ENCODE data around the gene PSMB8. TPM values are rescaled to one million over a fixed set of nuclear protein-coding genes. Genes with fewer than 3 reads are reported as not detected.

The PSMB8 gene
- total and polyA plus RNA-seq, 7 donors: 34.3 to 305 (median 45.7) TPM

DNA sequence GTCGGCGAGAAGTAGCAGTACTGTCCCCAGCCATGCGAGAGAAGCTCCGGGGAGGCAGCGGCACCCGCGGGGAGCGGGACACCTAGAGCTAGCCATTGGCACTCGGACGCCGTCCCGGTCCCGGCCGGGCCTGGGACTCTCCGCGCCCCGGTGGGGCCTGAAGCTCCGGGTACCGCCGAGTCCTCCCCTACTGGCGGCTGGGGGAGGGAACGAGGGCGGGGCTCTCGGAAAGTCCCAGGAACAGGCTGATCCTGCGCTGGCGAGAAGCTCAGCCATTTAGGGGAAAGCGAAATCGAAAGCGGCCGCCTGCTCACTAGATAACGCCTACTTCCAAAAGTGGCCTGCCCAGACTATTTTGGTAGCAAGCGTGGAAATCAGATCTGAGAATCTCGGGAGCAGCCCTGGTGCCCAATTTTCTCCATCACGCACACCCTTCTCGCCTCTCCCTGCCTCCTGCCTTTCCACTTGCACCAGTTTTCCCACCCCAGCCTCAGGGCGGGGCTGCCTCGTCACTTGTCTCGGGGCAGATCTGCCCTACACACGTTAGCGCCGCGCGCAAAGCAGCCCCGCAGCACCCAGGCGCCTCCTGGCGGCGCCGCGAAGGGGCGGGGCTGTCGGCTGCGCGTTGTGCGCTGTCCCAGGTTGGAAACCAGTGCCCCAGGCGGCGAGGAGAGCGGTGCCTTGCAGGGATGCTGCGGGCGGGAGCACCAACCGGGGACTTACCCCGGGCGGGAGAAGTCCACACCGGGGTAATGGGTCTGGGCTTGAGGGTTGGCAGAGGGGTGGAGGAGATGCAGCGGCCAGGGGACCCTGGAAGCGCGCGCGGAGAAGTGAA, 9.9 kb upstream of the PSMB8 start, which contains the start of the genes PSMB9 and TAP1:
Gene PSMB9 (plus strand): TSS at position 652 of the 835 bp plus-strand sequence. CDS start 38 bp downstream, at position 690.
Gene TAP1 (minus strand): TSS at position 164 of the 835 bp plus-strand sequence. CDS start 68 bp downstream, at position 96.
- Histone ChIP-seq H3K4me1 (peaks cover 0 to 35% (median 26%) of the 10 kb centered on the region in 4 donors), H3K9me3 (no peaks in the 10 kb centered on the region)
- intact Hi-C loops (cut with DNase I): loop anchor here (1.0 to 5.0 kb wide), 3 partner anchors 9 to 354 kb away; partner anchors contain the start of genes PSMB8, RING1 and TAP2

DNA sequence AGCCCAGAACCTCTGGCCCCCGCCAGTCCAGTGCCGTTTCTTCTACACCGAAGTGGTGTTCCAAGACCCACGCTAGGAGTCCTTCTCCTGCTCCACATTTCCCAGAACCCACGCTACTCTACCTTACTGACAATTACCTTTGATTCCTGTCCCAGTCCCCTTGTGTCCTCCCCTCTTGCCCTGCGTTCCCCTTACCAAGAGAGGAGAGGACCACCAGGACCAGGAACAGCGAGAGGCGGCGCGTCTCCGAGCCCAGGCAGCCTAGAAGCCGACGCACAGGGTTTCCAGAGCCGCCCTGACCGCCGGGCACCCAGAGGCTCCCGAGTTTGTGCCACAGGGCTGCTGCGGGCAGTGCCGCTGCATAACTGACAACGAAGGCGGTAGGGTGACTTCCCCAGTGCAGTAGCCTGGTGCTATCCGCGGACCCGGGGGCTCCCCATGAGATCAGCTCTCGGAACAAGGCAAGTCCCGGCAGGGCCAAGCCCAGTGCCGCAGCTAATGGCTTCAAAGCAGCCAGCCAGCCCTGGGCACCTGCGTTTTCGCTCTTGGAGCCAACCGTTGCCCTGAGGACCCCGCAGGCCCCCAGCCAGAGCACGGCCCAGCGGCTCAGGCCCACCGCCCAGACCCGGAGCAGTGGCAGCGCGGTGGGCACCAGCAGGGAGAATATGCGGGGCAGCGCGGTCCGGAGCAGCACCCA, 9.1 kb upstream of the PSMB8 start:
- no peaks in the 10 kb centered on the region for H3K9me3 ChIP-seq
- DNase-seq: peak; percentile 80
- TF ChIP-seq EP300 (IDR thresholded peaks at IDR 0.05): no peak
- TF ChIP-seq POLR2AphosphoS5 (IDR thresholded peaks at IDR 0.05): peak in 1 of 4 donors; percentile 47
- TF ChIP-seq, protein P1, sequence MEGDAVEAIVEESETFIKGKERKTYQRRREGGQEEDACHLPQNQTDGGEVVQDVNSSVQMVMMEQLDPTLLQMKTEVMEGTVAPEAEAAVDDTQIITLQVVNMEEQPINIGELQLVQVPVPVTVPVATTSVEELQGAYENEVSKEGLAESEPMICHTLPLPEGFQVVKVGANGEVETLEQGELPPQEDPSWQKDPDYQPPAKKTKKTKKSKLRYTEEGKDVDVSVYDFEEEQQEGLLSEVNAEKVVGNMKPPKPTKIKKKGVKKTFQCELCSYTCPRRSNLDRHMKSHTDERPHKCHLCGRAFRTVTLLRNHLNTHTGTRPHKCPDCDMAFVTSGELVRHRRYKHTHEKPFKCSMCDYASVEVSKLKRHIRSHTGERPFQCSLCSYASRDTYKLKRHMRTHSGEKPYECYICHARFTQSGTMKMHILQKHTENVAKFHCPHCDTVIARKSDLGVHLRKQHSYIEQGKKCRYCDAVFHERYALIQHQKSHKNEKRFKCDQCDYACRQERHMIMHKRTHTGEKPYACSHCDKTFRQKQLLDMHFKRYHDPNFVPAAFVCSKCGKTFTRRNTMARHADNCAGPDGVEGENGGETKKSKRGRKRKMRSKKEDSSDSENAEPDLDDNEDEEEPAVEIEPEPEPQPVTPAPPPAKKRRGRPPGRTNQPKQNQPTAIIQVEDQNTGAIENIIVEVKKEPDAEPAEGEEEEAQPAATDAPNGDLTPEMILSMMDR (IDR thresholded peaks at IDR 0.05): no peak
- TF ChIP-seq POLR2A (IDR thresholded peaks at IDR 0.05): peak in 1 of 2 donors; percentile 15
- peaks cover 12 to 46% (median 27%) of the 10 kb centered on the region in 4 donors for H3K36me3 ChIP-seq
- 0% methylated on average over 41 of the region's 41 CpGs for WGBS, 2 donors
- H3K27me3 ChIP-seq: no peaks in the 10 kb centered on the region
- H3K27ac ChIP-seq: peak overlapping the region; percentile 96 to 99 (median 98)
- H3K4me3 ChIP-seq: peak overlapping the region; percentile 80 to 90 (median 82)
- intact Hi-C loops (cut with DNase I): loop anchor here (1.0 to 5.0 kb wide), 2 partner anchors 15 to 354 kb away; partner anchors contain the start of genes RING1 and TAP2
- peaks cover 0 to 35% (median 26%) of the 10 kb centered on the region in 4 donors for H3K4me1 ChIP-seq

More for the DNA sequence above, 9.9 kb upstream of the PSMB8 start, which contains the start of the genes PSMB9 and TAP1:
- TF ChIP-seq POLR2AphosphoS5 (IDR thresholded peaks at IDR 0.05) (peak; percentile 95 to 98 (median 98)), POLR2A (IDR thresholded peaks at IDR 0.05) (peak; percentile 97 to 98), EP300 (IDR thresholded peaks at IDR 0.05) (peak in 2 of 4 donors; percentile 53 to 69)
- TF ChIP-seq, protein P1 (IDR thresholded peaks at IDR 0.05): peak; percentile 71 to 89 (median 82)
- peaks cover 7 to 46% (median 24%) of the 10 kb centered on the region in 4 donors for H3K36me3 ChIP-seq
- 0 to 1% methylated on average over 68 of the region's 68 CpGs for WGBS, 2 donors
- H3K27ac ChIP-seq: peak within 1 kb of the TSS; percentile 96 to 99 (median 98)
- DNase-seq: peak; percentile 99
- H3K4me3 ChIP-seq: peak within 1 kb of the TSS; percentile 80 to 90 (median 82)
- H3K27me3 ChIP-seq: no peaks in the 10 kb centered on the region

DNA sequence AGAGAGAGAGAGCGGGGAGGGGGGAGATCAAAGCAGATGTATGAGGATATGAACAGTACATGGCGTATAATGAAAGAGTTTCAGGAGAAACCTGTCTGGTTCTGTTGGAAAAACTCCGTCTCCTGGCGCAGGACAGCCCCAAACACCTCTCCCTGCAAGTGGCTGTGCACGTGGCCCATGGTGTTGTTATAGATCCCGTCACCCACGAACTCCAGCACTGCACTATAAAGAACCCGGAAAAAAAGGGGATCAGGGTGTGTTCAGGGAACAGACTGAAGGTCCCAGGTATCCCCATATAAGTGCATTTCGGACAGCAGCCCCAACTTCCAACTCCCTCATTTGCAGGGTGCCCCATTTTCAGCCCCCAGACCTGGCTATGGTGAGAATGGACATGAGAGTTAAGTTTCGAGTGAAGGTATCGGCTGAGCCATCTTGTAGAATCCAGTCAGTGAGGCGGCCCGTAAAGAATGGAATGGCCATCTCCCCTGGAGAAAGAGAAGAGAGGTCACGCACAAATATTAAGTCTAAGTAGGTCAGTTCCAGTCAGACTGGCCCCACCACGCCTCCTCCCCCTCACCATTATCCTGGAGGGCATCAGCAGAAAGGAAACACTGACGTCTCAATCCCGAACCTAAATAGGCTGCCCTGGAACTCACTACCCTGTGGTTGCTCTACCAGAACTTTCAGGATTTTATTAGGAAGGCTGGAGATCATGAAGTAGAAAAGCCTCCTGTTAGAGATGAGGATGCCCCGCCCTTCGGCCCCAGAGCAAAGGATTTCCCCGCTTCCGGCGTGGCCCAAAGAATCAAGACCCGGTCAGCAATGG, 8.4 kb upstream of the PSMB8 start:
- Histone ChIP-seq H3K27ac (peak overlapping the region; percentile 96 to 99 (median 98)), H3K9me3 (no peaks in the 10 kb centered on the region), H3K27me3 (no peaks in the 10 kb centered on the region), H3K4me3 (peak overlapping the region; percentile 80 to 90 (median 82)), H3K36me3 (peaks cover 12 to 46% (median 28%) of the 10 kb centered on the region in 4 donors), H3K4me1 (peaks cover 0 to 35% (median 26%) of the 10 kb centered on the region in 4 donors)
- DNase-seq: peak; percentile 79
- intact Hi-C loops (cut with DNase I): loop anchor here (5.0 kb wide), 1 partner anchor 355 kb away; the partner anchor contains the start of gene RING1
- TF ChIP-seq POLR2AphosphoS5 (IDR thresholded peaks at IDR 0.05) (peak in 1 of 4 donors; percentile 24), POLR2A (IDR thresholded peaks at IDR 0.05) (no peak)
- WGBS, 2 donors: 41 to 43% methylated on average over 23 of the region's 23 CpGs

DNA sequence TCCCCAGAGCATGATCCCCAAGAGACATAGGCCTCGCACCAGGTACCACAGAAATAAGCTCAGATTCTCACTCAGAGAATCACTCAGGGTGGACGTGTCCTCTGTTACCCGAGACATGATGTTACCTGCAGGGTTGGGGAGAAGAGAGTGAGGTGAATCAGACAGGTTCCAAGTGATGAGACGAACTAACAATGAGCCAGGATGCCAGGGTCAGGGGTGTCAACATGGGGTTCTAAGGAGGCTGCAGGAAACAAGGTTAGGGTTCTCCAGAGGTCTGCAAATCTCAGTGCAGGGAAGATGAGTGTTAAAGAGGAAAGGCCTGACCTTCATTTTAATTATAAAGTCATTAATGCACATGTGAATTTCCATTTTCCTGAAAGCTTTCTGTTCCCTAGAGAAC, 7.2 kb upstream of the PSMB8 start:
- DNase-seq: no peak
- Histone ChIP-seq H3K4me1 (peaks cover 0 to 32% (median 26%) of the 10 kb centered on the region in 4 donors), H3K27me3 (no peaks in the 10 kb centered on the region), H3K36me3 (peaks cover 20 to 57% (median 37%) of the 10 kb centered on the region in 4 donors), H3K27ac (peak overlapping the region; percentile 96 to 99 (median 98)), H3K9me3 (no peaks in the 10 kb centered on the region), H3K4me3 (no peak overlapping the region)
- intact Hi-C loops (cut with DNase I): loop anchor here (5.0 kb wide), 1 partner anchor 356 kb away; the partner anchor contains the start of gene RING1
- TF ChIP-seq EP300 (IDR thresholded peaks at IDR 0.05) (no peak), POLR2AphosphoS5 (IDR thresholded peaks at IDR 0.05) (no peak), POLR2A (IDR thresholded peaks at IDR 0.05) (no peak)
- TF ChIP-seq, protein P1 (IDR thresholded peaks at IDR 0.05): no peak
- WGBS, 2 donors: 87 to 91% methylated on average over 4 of the region's 4 CpGs

All from sigmoid colon (tissue), 7 donors.